ENCODE measurements around the gene CLMN.
A peak's percentile ranks its signal among the peaks of the same experiment; 100 is the strongest.

CLMN gene

GRCh38 chr14:95258754-95259593, 60.7 kb downstream of the CLMN start:
- DNase-seq: no peak

GRCh38 chr14:95258156-95258555, 61.6 kb downstream of the CLMN start:
- DNase-seq: no peak

- no peak for DNase-seq
These were observed 62.2 kb downstream of the CLMN start for GRCh38 chr14:95257521-95257920.

DNA sequence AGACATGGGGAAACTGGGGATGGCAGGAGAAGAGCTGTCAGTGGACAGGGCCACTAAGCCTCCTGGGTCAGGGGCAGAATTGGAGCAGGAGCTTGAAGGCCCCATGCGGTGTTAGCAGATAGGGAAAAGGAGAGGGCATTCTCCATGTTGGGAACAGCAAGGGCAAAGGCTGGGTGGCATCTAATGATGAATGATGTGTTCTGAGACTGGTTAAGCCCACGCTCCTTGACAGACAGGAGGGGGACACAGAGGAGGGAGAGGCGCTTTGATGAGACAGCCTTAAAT, 63.0 kb downstream of the CLMN start:
- DNase-seq: no peak

DNA sequence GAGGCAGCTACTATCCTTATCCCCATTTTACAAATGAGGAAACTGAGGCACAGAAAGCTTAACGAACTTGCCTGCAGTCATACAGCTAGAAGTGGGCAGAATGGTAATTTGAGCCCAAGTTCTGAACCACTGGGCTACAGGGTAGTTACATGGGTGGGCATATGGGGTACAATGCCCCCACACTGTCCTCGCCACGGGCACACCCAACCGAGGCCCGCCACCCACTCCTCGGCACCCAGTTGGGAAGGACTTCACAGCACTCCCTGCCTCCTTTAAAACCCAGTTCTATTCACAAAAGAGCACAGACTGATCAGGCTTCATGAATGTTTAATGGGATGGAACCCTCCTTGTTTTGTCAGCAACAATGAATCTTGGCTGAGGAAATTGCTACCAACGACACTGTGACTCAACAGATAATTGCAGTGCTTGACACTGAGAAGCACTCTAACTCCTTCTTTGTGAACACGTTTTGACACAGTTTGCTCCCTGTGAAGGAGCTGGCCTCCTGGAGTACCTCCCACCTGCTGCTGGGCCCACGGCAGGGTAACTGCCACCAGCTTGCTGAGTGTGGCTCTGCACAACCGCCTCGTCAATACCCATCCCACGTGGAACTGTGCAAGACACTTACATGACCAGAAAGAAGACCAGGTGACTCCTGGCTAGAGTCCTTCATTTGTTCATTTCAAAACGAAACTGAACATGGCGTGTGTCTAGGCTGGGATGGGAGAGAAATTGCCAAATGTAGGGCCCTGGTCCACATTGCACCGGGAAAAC, 63.5 kb downstream of the CLMN start:
- no peak for DNase-seq

DNA sequence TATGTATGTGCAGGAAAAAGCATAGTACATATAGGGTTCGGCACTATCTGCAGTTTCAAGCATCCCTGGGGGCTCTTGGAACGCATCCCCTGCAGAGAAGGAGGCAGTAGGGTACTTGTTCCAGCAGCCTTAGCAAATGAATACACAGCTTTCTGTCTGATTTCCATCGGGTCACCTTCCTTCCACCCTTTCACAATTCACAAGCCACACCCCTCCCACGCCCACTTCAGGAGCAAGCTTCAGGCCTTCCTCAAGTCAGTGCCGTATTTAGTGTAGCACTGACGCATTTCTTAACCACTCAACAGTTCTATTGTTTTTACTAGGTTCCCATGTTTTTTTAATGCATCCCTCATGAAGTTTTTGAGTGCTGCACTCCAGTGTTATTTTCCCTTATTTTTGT, 64.2 kb downstream of the CLMN start:
- DNase-seq: peak; percentile 3

DNA sequence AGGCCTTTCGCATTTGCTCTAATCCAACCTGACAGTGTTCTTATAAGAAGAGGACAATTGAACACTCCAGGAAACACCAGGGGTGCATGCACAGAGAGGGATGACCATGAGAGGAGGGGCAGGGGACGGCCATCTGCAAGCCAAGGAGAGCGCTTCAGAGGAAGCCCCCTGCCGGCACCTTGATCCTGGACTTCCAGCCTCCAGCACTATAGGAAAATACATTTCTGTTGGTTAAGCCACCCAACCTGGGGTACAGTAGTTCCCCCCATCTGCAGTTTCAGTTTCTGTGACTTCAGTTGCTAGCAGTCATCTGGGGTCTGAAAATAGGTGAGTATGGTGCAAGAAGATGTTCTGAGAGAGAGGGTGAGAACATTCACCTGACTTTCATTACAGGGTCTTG, 64.7 kb downstream of the CLMN start:
- DNase-seq: no peak

DNA sequence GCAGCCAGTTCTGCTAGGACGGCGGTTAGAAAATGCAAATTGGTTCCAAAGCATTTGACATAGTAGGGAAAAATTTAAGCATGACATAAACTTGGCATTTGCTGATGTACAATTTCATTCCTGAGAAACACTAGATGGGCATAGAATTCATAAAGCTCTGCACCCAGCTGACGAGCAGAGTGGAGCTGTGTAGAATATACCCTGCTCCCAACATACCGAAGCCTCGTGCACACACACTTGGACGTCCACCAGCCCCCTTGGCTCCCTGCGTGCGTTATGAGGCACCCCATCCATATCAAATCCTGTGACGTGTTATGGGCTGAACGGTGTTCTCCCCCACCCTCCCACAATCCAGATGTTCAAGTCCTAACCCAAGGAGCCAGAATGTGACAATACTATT, 65.4 kb downstream of the CLMN start:
- DNase-seq: no peak

DNA sequence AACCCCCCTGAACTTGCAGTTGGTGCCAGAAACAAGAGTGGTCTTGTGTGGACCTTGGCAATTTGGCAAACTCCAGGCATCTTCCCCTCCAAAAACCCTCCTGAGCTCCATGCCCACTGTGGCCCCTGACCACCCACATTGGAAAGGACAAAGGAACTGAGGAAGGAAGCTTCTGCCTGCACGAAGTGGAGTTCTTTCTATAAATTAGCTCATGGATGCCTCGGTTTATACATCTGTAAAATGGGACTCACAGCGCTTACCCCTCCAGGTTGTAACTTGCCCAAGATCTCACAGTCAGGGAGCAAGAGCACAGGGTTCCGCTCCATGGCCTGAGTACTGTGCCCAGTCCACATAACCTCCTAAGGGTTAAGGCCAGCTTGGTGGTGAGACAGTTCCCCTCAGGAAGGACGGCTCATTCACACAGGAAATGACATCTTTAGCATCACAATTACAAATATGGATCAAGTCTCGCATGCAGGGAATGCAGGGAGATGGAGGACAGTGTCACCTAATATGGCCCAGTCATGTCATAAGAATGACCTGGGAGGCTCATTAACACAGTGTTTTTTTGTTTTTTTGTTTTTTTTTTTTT, 66.6 kb downstream of the CLMN start:
- no peak for DNase-seq

GRCh38 chr14:95252219-95252618, 67.5 kb downstream of the CLMN start:
- DNase-seq: no peak

DNA sequence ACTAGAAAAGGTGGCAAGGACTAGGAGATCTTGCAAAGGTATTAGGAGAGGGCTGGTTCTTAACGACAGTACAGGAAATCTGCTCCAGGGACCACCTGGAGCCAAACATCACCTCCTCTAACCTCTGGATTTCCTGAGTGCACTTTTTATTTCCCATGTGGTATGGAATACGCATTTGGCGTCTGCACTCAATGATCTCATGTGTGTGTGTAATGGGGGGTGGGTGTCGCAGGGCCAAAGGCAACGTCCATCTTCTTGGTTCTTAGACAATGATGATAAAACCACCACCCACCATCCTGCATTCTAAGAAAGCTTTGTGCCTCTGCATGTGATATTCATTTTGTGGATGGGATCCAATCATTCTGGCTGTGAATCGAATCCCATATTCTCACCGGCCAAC, 68.8 kb downstream of the CLMN start:
- no peak for DNase-seq

DNA sequence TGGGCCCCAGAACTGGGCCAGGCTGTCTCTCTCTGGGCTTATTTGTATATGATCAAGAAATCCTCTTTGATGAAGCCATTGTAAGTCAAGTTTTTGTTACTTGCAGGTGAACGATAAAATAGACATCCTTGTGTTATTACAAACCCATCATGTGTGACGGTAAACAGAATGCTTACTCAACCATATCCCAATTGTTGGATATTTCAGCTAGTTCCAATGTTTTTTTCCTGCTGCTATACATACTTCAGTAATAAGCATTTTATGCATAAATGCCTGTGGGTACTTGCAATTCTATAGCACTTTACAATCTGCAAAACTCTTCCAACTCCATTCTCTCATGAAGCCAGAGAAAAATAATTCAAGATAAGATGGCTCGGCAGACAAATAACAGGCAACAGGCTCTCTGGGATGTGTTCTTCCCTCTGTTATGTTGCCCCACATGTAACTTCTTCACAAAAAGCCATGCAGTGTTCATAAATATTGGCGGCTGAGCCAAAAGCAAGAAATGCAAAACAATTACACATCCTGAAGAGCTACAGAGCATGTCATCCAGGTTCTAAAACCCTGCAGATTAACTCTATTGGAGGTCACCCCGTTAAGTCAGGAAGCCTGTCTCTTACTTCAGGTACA, 69.5 kb downstream of the CLMN start:
- no peak for DNase-seq

DNA sequence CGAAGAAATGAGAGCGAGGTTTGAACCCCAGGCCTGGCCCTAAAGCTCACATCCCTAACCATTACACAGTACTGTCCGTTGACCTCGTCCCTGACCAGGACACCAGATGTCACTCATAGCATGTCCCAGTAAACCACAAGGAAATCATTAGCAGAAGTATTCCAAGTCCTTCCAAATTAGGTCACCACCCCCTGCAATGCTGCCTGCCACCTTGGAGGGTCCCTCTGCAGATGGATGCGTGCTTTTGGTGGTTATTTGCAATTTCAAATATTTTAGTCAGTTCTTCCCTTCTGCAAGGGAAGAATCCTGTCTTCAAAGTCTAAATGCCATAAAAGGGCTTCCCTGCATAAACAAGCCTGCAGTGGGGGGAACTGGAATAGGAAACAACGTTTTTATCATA, 71.3 kb downstream of the CLMN start:
- no peak for DNase-seq

DNA sequence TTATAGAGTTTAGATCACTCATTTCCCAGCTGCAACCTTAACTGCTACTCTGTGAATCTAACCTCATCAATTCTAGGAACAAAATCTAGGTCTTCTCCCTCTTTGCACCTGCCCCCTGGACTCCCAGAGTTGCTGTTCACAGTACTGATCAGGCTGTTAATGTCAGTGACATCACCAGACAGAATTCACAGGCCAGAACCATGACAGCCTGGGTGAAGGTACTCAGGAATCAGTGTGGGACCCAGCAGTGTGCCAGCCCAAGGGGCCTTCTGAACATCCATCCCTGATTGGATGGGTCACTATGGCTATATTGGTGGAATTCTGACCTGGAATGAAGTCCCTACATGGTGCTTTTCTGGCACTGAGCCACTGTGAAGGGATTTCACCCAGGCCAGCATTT, 72.8 kb downstream of the CLMN start:
- DNase-seq: no peak

DNA sequence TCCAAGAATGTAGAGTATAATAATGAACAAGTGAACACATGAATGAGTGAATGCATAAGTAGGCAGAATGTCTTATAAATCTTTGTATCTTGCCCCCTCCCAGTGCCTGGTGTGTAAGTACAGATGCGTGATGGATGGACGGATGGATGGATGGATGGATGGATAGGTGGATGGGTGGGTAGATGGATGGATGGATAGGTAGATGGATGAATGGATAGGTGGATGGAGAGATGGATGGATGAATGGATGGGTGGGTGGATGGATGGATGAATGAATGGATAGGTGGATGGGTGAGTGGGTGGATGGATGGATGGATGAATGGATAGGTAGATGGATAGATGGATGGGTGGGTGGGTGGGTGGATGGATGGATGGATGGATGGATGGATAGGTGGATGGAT, 74.4 kb downstream of the CLMN start:
- DNase-seq: no peak

DNA sequence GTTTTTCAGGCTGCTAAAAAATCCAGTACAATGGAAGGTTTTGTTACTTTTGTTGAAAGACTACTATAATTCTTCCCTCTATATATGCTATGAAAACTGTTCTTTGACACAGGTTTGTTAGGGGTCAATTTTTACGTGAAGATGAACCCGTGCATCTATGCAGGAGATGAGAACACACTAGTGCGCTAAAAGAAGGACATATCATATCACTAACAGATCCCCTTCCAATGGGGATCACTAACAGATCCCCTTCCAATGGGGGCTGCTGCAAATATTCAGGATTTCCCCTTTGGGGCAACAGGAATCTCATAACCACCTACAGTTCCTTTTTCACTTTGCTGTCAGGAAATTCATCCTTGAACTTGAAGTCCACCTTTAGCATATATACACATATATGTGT, 75.1 kb downstream of the CLMN start:
- no peak for DNase-seq

DNA sequence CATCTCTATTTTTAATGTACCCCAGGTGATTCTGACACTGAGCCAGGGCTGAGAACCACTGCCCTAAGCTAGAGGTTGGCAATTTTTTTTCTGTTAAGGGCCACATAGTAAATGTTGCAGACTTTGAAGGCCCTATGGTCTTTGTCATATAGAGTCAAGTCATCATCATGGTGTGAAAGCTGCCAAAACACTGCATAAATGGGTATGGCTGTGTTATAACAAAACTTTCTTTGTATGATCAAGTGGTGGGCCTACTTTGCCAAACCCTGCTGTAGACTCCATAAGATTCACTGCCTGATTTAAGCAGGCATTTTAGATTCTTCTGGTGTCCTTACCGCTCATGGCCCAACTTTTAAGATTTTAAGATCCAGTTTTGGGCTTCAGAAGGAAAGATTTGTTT, 76.8 kb downstream of the CLMN start:
- DNase-seq: no peak

- no peak for DNase-seq
These were observed 78.6 kb downstream of the CLMN start for GRCh38 chr14:95240859-95241813.

- DNase-seq: no peak
These were observed 81.0 kb downstream of the CLMN start for GRCh38 chr14:95238487-95239298.

GRCh38 chr14:95237958-95238340, 81.8 kb downstream of the CLMN start:
- no peak for DNase-seq

DNA sequence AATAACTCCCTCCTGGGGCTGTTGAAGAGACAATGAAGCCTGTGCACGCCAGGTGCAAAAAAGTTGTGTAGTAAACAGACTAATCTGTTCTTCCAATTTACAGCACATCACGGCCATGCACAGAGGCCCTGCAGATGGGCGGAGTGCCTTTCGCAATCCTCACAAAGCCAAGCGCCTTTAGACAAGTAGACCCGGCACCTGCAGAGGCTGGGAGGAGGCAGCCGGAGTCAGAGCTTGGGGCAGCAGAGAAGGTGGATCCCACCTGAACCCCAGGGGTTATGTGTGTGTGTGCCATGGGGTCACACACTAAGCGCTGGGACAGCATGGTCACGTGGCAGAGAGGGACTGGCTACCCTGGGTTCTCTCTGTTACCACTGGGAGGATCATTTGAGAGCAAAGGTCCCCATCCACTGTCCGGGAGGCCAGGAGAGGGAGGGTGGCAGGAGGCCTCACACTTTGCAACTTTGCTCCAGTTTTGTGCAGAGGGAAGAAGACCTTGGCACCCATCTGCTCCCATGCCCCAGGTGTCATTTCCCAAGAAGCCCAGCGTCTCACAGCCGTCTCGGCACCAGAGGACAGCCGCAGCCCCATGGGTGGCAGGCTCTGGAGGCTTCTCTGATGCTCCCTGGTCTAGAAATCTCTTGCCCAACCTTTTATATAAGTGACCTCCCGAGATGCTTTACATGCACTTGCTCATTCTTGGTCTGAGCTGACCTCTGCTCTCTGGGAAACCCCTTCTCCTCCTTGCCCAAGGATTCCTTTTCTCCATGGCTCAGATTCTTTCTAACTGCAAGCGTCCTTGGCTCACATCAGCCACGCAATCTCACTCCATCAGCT, 82.4 kb downstream of the CLMN start:
- no peak for DNase-seq
